ENCODE results near the gene GPD2. TPM values are rescaled to one million over a fixed set of nuclear protein-coding genes. Genes with fewer than 3 reads are reported as not detected.

GPD2 gene
- total RNA-seq, 1 experiment from 2014 or later: 32.2 TPM

DNA sequence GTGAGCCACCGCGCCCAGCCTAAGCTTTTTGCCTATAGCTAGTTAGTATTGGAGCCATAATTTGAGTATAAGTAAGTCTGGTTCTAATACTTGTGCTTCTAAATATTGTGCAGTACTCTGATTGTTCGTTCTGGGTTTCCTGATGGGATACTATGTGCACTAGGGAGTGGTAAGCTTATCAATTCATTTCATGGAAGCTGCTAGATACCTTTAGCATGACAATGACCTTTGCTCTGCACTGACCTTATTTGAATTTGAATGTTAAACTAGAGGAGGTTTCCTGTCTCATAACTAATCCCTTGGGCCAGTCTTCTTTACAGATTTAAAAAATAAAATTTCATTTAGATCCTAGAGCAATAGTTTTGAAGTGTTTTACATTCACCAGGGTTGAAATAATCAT, 125.1 kb downstream of the GPD2 start:
- Mint-ChIP-seq H3K4me3 (no peak overlapping the region), H3K36me3 (peaks cover 8% of the 10 kb centered on the region), H3K9me3 (no peaks in the 10 kb centered on the region), H3K27ac (no peak overlapping the region), H3K27me3 (ENCODE audit: low read depth) (no peaks in the 10 kb centered on the region), H3K4me1 (peaks cover 22% of the 10 kb centered on the region)
- POLR2A ChIA-PET: interaction anchor here (0.9 kb wide), 1 partner anchor 210 kb away, joined by 3 read pairs; no protein-coding TSS in a partner anchor
- ATAC-seq (no peak), DNase-seq (ENCODE audit: low spot score) (no peak)
- CTCF ChIA-PET: interaction anchor here (0.6 to 1.5 kb wide), 2 partner anchors 9 to 358 kb away, joined by 4 to 8 read pairs; no protein-coding TSS in a partner anchor
- TF ChIP-seq, protein P1, sequence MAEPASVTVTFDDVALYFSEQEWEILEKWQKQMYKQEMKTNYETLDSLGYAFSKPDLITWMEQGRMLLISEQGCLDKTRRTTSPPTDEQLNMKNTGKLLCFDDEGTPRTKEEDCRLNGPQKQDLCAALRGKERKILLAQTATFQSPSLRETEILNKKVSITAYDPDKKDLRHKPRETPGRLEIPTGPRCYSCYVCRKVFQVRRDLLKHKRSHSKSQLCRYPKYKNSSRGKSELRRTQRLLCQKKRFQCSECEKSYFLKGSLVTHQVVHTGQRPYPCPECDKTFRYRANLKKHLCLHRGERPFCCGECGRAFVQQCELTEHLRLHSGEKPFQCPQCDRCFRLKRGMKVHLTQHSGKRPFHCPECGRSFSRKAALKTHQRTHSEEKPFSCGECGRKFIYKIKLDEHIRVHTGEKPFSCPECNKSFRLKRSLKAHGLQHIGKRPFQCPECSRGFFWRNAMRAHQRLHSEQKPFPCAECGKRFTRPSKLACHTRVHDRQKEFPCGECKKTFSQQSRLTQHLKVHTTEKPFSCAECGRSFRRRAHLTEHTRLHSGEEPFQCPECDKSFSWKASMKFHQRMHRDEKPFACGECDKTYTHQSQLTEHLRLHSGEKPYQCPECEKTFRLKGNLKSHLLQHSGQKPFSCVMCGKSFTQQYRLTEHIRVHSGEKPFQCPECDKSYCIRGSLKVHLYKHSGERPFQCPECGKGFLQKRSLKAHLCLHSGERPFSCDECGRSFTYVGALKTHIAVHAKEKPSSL (CRISPR knock-in tag; conservative IDR thresholded peaks at IDR 0.05): no peak
- TF ChIP-seq USF2 (CRISPR knock-in tag; IDR thresholded peaks at IDR 0.05) (no peak), E2F5 (CRISPR knock-in tag; IDR thresholded peaks at IDR 0.05) (no peak)
- TF ChIP-seq, protein P2, sequence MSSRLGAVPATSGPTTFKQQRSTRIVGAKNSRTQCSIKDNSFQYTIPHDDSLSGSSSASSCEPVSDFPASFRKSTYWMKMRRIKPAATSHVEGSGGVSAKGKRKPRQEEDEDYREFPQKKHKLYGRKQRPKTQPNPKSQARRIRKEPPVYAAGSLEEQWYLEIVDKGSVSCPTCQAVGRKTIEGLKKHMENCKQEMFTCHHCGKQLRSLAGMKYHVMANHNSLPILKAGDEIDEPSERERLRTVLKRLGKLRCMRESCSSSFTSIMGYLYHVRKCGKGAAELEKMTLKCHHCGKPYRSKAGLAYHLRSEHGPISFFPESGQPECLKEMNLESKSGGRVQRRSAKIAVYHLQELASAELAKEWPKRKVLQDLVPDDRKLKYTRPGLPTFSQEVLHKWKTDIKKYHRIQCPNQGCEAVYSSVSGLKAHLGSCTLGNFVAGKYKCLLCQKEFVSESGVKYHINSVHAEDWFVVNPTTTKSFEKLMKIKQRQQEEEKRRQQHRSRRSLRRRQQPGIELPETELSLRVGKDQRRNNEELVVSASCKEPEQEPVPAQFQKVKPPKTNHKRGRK (CRISPR knock-in tag; IDR thresholded peaks at IDR 0.05; ENCODE audit: borderline replicate concordance): no peak

- CTCF ChIA-PET: interaction anchor here (0.7 to 1.5 kb wide), 2 partner anchors 10 to 227 kb away, joined by 4 to 8 read pairs; no protein-coding TSS in a partner anchor
- peaks cover 26% of the 10 kb centered on the region for H3K4me1 Mint-ChIP-seq
- no peaks in the 10 kb centered on the region for H3K9me3 Mint-ChIP-seq
- POLR2A ChIA-PET: interaction anchor here (0.9 kb wide), 1 partner anchor 211 kb away, joined by 3 read pairs; no protein-coding TSS in a partner anchor
- H3K36me3 Mint-ChIP-seq: peaks cover 8% of the 10 kb centered on the region
- DNase-seq (ENCODE audit: low spot score) (no peak), ATAC-seq (no peak)
- no peak overlapping the region for H3K4me3 Mint-ChIP-seq
- H3K27me3 Mint-ChIP-seq (ENCODE audit: low read depth): no peaks in the 10 kb centered on the region
- 0 out of 2 replicates have a peak overlapping the region, but pooled peaks have one; percentile 31 for H3K27ac Mint-ChIP-seq
- TF ChIP-seq ETV6 (CRISPR knock-in tag; IDR thresholded peaks at IDR 0.05) (no peak), ZNF138 (CRISPR knock-in tag; conservative IDR thresholded peaks at IDR 0.05) (no peak), ZNF671 (CRISPR knock-in tag; IDR thresholded peaks at IDR 0.05) (no peak), ZNF416 (CRISPR knock-in tag; IDR thresholded peaks at IDR 0.05) (no peak), PRDM15 (CRISPR knock-in tag; IDR thresholded peaks at IDR 0.05) (no peak), NFE2L1 (CRISPR knock-in tag; IDR thresholded peaks at IDR 0.05) (no peak), ZNF121 (CRISPR knock-in tag; IDR thresholded peaks at IDR 0.05) (no peak), AFF4 (CRISPR knock-in tag; IDR thresholded peaks at IDR 0.05; ENCODE audit: borderline replicate concordance) (no peak), SP1 (CRISPR knock-in tag; conservative IDR thresholded peaks at IDR 0.05) (no peak), GRHL2 (CRISPR knock-in tag; IDR thresholded peaks at IDR 0.05; ENCODE audit: insufficient replicate concordance, severe bottlenecking) (no peak), GTF2I (CRISPR knock-in tag; conservative IDR thresholded peaks at IDR 0.05) (no peak)
- TF ChIP-seq, protein P3, sequence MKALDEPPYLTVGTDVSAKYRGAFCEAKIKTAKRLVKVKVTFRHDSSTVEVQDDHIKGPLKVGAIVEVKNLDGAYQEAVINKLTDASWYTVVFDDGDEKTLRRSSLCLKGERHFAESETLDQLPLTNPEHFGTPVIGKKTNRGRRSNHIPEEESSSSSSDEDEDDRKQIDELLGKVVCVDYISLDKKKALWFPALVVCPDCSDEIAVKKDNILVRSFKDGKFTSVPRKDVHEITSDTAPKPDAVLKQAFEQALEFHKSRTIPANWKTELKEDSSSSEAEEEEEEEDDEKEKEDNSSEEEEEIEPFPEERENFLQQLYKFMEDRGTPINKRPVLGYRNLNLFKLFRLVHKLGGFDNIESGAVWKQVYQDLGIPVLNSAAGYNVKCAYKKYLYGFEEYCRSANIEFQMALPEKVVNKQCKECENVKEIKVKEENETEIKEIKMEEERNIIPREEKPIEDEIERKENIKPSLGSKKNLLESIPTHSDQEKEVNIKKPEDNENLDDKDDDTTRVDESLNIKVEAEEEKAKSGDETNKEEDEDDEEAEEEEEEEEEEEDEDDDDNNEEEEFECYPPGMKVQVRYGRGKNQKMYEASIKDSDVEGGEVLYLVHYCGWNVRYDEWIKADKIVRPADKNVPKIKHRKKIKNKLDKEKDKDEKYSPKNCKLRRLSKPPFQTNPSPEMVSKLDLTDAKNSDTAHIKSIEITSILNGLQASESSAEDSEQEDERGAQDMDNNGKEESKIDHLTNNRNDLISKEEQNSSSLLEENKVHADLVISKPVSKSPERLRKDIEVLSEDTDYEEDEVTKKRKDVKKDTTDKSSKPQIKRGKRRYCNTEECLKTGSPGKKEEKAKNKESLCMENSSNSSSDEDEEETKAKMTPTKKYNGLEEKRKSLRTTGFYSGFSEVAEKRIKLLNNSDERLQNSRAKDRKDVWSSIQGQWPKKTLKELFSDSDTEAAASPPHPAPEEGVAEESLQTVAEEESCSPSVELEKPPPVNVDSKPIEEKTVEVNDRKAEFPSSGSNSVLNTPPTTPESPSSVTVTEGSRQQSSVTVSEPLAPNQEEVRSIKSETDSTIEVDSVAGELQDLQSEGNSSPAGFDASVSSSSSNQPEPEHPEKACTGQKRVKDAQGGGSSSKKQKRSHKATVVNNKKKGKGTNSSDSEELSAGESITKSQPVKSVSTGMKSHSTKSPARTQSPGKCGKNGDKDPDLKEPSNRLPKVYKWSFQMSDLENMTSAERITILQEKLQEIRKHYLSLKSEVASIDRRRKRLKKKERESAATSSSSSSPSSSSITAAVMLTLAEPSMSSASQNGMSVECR (CRISPR knock-in tag; IDR thresholded peaks at IDR 0.05; ENCODE audit: borderline replicate concordance): no peak
Measured at GRCh38 chr2:156562124-156562523, 125.9 kb downstream of the GPD2 start.
